Measurements from ENCODE around the gene VANGL2.

VANGL2 gene

GRCh38 chr1:160399544-160400222, 681 bp upstream of the VANGL2 start:
- Histone ChIP-seq H3K27me3 (ENCODE audit: insufficient read depth, low read length) (0 out of 2 replicates have a peak, but pooled peaks cover 6% of the 10 kb centered on the region), H3F3A (ENCODE audit: insufficient read depth, low read length) (no peaks in the 10 kb centered on the region), H3K4me1 (ENCODE audit: insufficient read depth, low read length, severe bottlenecking) (peaks cover 13% of the 10 kb centered on the region), H3K9me3 (ENCODE audit: low read length) (no peaks in the 10 kb centered on the region), H3K27ac (ENCODE audit: low read depth, low read length, poor library complexity, severe bottlenecking) (no peak overlapping the region), H2AFZ (ENCODE audit: low read length) (no peak overlapping the region), H3K36me3 (ENCODE audit: insufficient read depth, low read length) (no peaks in the 10 kb centered on the region), H3K4me3 (ENCODE audit: low read depth, low read length, poor library complexity, severe bottlenecking) (peak overlapping the region; percentile 53), H3K9ac (ENCODE audit: low read length) (peak overlapping the region; percentile 53; the same call in 1 of the 2 replicates), H3K9me2 (ENCODE audit: low read depth, low read length) (no peaks in the 10 kb centered on the region), H3K4me2 (ENCODE audit: low read length) (peak overlapping the region; percentile 66), H4K20me1 (ENCODE audit: insufficient read depth, low read length) (no peaks in the 10 kb centered on the region), H3K79me2 (ENCODE audit: insufficient read depth, low read length) (no peaks in the 10 kb centered on the region)
- TF ChIP-seq CTCF (IDR thresholded peaks at IDR 0.05; ENCODE audit: low read length) (no peak), EZH2 (IDR thresholded peaks at IDR 0.05; ENCODE audit: borderline replicate concordance, low read length) (no peak)

GRCh38 chr1:160400646-160401486, 502 bp downstream of the VANGL2 start:
- Histone ChIP-seq H3F3A (ENCODE audit: insufficient read depth, low read length) (no peaks in the 10 kb centered on the region), H4K20me1 (ENCODE audit: insufficient read depth, low read length) (no peaks in the 10 kb centered on the region), H3K27me3 (ENCODE audit: insufficient read depth, low read length) (0 out of 2 replicates have a peak, but pooled peaks cover 6% of the 10 kb centered on the region), H3K9ac (ENCODE audit: low read length) (peak overlapping the region; percentile 69), H3K79me2 (ENCODE audit: insufficient read depth, low read length) (no peaks in the 10 kb centered on the region), H3K4me3 (ENCODE audit: low read depth, low read length, poor library complexity, severe bottlenecking) (peak overlapping the region; percentile 73), H2AFZ (ENCODE audit: low read length) (peak overlapping the region; percentile 65; the same call in 1 of the 2 replicates), H3K36me3 (ENCODE audit: insufficient read depth, low read length) (no peaks in the 10 kb centered on the region), H3K9me3 (ENCODE audit: low read length) (no peaks in the 10 kb centered on the region), H3K27ac (ENCODE audit: low read depth, low read length, poor library complexity, severe bottlenecking) (no peak overlapping the region), H3K9me2 (ENCODE audit: low read depth, low read length) (no peaks in the 10 kb centered on the region), H3K4me1 (ENCODE audit: insufficient read depth, low read length, severe bottlenecking) (peaks cover 13% of the 10 kb centered on the region), H3K4me2 (ENCODE audit: low read length) (peak overlapping the region; percentile 82)
- TF ChIP-seq EZH2 (IDR thresholded peaks at IDR 0.05; ENCODE audit: borderline replicate concordance, low read length) (no peak), CTCF (IDR thresholded peaks at IDR 0.05; ENCODE audit: low read length) (no peak)

- Histone ChIP-seq H3F3A (ENCODE audit: insufficient read depth, low read length) (no peaks in the 10 kb centered on the region), H3K9me3 (ENCODE audit: low read length) (no peaks in the 10 kb centered on the region), H3K9ac (ENCODE audit: low read length) (no peak overlapping the region), H3K36me3 (ENCODE audit: insufficient read depth, low read length) (no peaks in the 10 kb centered on the region), H3K4me2 (ENCODE audit: low read length) (peak overlapping the region; percentile 82), H2AFZ (ENCODE audit: low read length) (no peak overlapping the region), H3K9me2 (ENCODE audit: low read depth, low read length) (no peaks in the 10 kb centered on the region), H4K20me1 (ENCODE audit: insufficient read depth, low read length) (no peaks in the 10 kb centered on the region), H3K27me3 (ENCODE audit: insufficient read depth, low read length) (0 out of 2 replicates have a peak, but pooled peaks cover 6% of the 10 kb centered on the region), H3K79me2 (ENCODE audit: insufficient read depth, low read length) (no peaks in the 10 kb centered on the region), H3K27ac (ENCODE audit: low read depth, low read length, poor library complexity, severe bottlenecking) (no peak overlapping the region), H3K4me1 (ENCODE audit: insufficient read depth, low read length, severe bottlenecking) (peaks cover 13% of the 10 kb centered on the region), H3K4me3 (ENCODE audit: low read depth, low read length, poor library complexity, severe bottlenecking) (peak overlapping the region; percentile 73)
- TF ChIP-seq CTCF (IDR thresholded peaks at IDR 0.05; ENCODE audit: low read length): no peak
- TF ChIP-seq EZH2 (IDR thresholded peaks at IDR 0.05; ENCODE audit: borderline replicate concordance, low read length): no peak
Measured at GRCh38 chr1:160401487-160401805, 1.1 kb downstream of the VANGL2 start.

Data from OCI-LY1 (cell line).